ENCODE measurements around the gene RAD9A. TPM values are rescaled to one million over a fixed set of nuclear protein-coding genes. Genes with fewer than 3 reads are reported as not detected.

Gene RAD9A
- total RNA-seq, 1 experiment from 2014 or later: 8.1 TPM

DNA sequence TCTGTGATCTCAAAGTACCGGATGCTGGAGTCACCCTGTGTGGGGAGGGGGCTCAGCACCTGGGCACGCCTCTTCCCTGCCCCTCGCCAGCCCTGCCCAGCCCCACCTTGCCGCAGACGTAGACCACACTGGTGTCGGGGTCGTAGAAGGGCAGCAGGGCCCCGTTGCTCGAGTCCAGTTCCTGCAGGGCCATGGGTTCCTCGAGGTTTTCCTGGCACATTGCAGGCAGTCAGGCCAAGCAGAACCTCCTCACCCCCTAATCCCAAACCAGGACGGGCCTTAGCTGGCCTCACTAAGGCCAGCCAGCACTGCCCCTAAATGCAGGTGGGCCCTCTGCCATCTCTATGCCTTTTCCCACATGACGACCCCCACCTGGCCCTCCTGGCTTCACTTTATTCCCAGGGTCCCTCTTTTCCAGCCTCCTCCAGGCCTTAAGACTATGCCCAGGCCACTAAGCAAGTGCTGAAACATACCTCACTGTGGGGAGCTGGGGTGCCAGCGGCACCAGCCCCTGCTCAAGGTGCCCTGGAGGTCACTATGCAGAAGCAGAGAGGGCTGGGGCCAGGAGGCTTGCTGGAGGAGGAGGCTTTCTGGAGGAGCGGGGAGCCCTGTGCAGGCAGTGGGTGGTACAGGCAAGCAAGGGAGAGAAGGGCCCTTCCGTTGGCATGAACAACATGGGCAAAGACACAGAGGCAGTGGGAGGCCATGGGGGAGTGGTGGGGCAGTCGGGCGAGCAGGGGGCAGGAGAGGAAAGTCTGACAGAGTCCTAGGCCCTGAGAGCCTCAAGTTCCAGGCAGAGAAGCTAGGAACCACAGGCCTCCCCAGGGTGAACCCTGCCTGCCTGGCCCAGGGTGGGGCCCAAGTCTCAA lies 48.7 kb downstream of the RAD9A start:
- in situ Hi-C loops (cut with HindIII; ENCODE audit: low pct_unique_long_range_greater_than_20kb, low sequenced_read_pairs): no loop called here
- DNase-seq (ENCODE audit: low read depth, low spot score): no peak

DNA sequence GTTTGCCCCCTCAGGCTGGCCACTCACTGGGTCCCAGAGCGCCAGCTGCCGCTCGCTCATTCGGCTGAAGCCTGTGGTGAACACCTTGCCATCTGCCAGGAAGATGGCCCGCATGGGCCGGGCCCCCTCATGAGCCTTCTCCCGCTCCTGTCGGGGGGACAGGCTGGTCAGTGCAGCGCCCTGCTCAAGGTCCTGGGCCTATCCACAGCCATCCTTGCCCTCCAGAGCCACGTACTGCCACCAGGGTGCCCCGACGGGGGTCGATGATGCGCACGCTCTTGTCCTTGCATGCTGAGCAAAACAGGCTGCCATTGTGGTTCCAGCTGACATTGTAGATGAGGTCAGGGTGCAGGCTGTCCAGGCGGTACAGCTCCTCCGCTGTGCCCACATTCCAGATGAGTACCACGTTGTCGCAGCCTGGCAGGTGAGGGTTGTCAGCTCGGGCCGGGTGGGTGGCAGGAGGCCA lies 49.3 kb downstream of the RAD9A start:
- DNase-seq (ENCODE audit: low read depth, low spot score): no peak
- in situ Hi-C loops (cut with HindIII; ENCODE audit: low pct_unique_long_range_greater_than_20kb, low sequenced_read_pairs): no loop called here

DNA sequence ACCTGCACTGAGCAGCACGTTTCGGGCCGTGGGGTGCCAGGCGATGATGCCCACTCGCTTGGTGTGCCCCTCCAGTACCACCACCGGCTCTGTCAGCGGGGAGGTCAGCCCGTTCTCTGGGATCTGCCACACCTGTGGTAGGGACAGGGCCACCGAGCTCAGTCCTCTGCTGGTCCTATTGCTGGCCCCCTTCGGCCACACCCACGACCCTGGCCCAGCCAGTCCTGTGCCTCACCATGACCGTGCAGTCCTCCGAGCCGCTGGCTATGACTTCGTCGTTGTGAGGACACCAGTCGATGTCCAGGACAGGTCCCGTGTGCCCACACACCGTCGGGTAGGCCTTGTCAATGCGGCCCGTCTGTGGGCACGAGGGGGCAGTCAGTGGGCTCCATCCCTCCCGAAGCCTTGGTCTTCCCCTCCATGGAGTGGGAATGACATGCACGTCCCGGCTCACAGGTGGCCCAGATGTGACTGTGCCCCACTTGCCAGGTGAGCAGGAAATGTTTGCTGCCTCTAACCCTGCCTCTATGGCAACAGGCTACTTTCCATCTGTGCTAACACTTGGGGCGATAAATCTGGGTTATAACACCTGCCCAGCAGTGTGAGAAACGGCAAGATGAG lies 50.1 kb downstream of the RAD9A start:
- in situ Hi-C loops (cut with HindIII; ENCODE audit: low pct_unique_long_range_greater_than_20kb, low sequenced_read_pairs): no loop called here
- no peak for DNase-seq (ENCODE audit: low read depth, low spot score)

DNA sequence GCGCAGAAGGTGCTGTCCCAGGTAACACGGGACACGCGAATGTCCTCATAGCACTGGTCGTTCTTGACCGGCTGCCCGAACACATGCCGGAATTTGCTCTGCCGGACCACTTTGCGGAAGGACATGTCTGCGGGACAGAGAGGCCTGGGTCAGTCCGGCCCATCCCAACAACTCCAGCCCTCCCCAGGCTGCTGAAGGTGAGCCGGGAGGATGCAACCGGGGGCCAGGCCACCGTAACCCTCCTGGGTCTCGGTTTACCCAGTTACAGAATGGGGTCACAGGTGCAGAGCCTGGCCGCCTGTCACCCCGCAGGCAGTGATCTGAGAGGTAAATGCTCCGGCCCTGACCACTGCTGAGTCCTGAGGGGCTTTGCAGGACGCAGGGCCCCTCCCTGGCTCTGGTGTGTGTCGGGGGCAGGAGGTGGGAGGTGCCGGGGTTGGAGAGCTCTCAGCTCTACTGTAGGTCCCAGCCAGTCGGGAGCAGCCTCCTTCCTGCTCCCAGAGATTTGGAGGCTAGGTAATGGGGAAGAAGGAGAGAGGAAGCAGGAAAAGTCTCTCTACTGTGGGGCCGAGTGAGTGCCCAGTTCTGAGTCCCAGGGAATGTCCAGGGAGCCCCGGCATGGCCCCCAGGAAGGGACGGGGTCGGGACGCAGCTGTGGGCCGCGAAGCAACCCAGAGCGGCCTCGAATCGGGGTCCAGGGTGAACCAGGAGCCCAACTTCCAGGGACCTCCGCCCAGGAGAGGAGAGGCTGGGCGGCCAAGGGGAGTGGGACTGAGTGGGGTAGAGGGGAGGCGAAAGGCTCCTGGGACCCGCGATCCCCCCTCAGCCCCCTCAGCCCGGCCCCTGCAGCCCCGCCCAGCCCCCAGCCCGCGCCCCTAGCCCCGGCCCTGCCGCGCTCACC lies 51.0 kb downstream of the RAD9A start:
- in situ Hi-C loops (cut with HindIII; ENCODE audit: low pct_unique_long_range_greater_than_20kb, low sequenced_read_pairs): no loop called here
- no peak for DNase-seq (ENCODE audit: low read depth, low spot score)

DNA sequence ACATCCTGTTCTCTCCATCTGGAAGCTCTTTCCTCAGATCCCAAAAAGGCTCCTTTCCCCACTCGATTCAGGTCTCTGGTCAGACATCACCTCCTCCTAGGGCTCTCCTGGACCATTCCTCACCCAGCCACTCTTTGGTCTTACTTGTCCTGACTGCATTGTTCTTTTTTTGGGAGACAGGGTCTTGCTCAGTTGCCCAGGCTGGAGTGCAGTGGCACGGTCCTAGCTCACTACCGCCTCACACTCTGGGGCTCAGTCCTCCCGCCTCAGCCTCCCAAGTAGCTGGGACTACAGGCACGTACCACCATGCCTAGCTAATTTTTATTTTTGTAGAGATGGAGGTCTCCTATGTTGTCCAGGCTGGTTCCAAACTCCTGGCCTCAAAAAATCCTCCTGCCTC lies 53.7 kb downstream of the RAD9A start:
- DNase-seq (ENCODE audit: low read depth, low spot score): no peak
- in situ Hi-C loops (cut with HindIII; ENCODE audit: low pct_unique_long_range_greater_than_20kb, low sequenced_read_pairs): no loop called here

Small RNA genes lying within 50 kb of the gene (small RNA-seq; reads per million reads assigned to genes)
- gene RN7SKP239 (0 to 0.29 reads per million in 2 experiments), gene RNU6-1238P (0 reads per million in 2 experiments)

Other genes starting within 250 kb of the RAD9A start
- gene GRK2, start 125.5 kb upstream of the RAD9A start, total RNA-seq (2014; rRNA removed; shearing (Covaris generic)): 25.0 and 29.6 TPM in 2 replicates
- 16.9 and 17.8 TPM in 2 replicates for gene ANKRD13D, start 102.7 kb upstream of the RAD9A start, total RNA-seq (2014; rRNA removed; shearing (Covaris generic))
- gene SSH3, start 88.5 kb upstream of the RAD9A start, total RNA-seq (2014; rRNA removed; shearing (Covaris generic)): 3.8 and 5.9 TPM in 2 replicates
- 20.2 and 21.8 TPM in 2 replicates for gene POLD4, start 38.4 kb upstream of the RAD9A start, total RNA-seq (2014; rRNA removed; shearing (Covaris generic))
- 0.45 TPM in 1 of 2 replicates, not detected in the other for gene CLCF1, start 18.4 kb upstream of the RAD9A start, total RNA-seq (2014; rRNA removed; shearing (Covaris generic))
- gene PPP1CA, start 9.9 kb downstream of the RAD9A start, total RNA-seq (2014; rRNA removed; shearing (Covaris generic)): 173 and 193 TPM in 2 replicates
- not detected in 2 replicates for gene TBC1D10C, start 12.1 kb downstream of the RAD9A start, total RNA-seq (2014; rRNA removed; shearing (Covaris generic))
- not detected in 2 replicates for gene CARNS1, start 23.7 kb downstream of the RAD9A start, total RNA-seq (2014; rRNA removed; shearing (Covaris generic))
- gene RPS6KB2, start 36.5 kb downstream of the RAD9A start, total RNA-seq (2014; rRNA removed; shearing (Covaris generic)): 16.9 and 17.9 TPM in 2 replicates
- 0.16 and 0.79 TPM in 2 replicates for gene PTPRCAP, start 45.7 kb downstream of the RAD9A start, total RNA-seq (2014; rRNA removed; shearing (Covaris generic))
- gene CORO1B, start 51.5 kb downstream of the RAD9A start, total RNA-seq (2014; rRNA removed; shearing (Covaris generic)): 94.1 and 108 TPM in 2 replicates
- gene GPR152, start 60.7 kb downstream of the RAD9A start, total RNA-seq (2014; rRNA removed; shearing (Covaris generic)): not detected in 2 replicates
- 0.18 TPM in 1 of 2 replicates, not detected in the other for gene CABP4, start 63.4 kb downstream of the RAD9A start, total RNA-seq (2014; rRNA removed; shearing (Covaris generic))
- 12.2 and 14.8 TPM in 2 replicates for gene TMEM134, start 77.3 kb downstream of the RAD9A start, total RNA-seq (2014; rRNA removed; shearing (Covaris generic))
- 42.5 and 48.0 TPM in 2 replicates for gene AIP, start 91.0 kb downstream of the RAD9A start, total RNA-seq (2014; rRNA removed; shearing (Covaris generic))
- gene PITPNM1, start 113.4 kb downstream of the RAD9A start, total RNA-seq (2014; rRNA removed; shearing (Covaris generic)): 9.3 and 10.8 TPM in 2 replicates
- gene CDK2AP2, start 116.2 kb downstream of the RAD9A start, total RNA-seq (2014; rRNA removed; shearing (Covaris generic)): 13.4 and 13.9 TPM in 2 replicates
- not detected in 2 replicates for gene CABP2, start 131.5 kb downstream of the RAD9A start, total RNA-seq (2014; rRNA removed; shearing (Covaris generic))
- gene GSTP1, start 191.8 kb downstream of the RAD9A start, total RNA-seq (2014; rRNA removed; shearing (Covaris generic)): 722 and 833 TPM in 2 replicates
- gene NDUFV1, start 214.9 kb downstream of the RAD9A start, total RNA-seq (2014; rRNA removed; shearing (Covaris generic)): 159 and 175 TPM in 2 replicates
- 4.5 and 7.8 TPM in 2 replicates for gene NUDT8, start 238.0 kb downstream of the RAD9A start, total RNA-seq (2014; rRNA removed; shearing (Covaris generic))
- not detected in 2 replicates for gene TBX10, start 247.8 kb downstream of the RAD9A start, total RNA-seq (2014; rRNA removed; shearing (Covaris generic))